ENCODE results near the gene GOLGA1. TPM values are rescaled to one million over a fixed set of nuclear protein-coding genes. Genes with fewer than 3 reads are reported as not detected.

GOLGA1 gene
- total and polyA plus RNA-seq, 3 donors from 2014 or later, result 36.1 to 54.2 (median 36.7) TPM

DNA sequence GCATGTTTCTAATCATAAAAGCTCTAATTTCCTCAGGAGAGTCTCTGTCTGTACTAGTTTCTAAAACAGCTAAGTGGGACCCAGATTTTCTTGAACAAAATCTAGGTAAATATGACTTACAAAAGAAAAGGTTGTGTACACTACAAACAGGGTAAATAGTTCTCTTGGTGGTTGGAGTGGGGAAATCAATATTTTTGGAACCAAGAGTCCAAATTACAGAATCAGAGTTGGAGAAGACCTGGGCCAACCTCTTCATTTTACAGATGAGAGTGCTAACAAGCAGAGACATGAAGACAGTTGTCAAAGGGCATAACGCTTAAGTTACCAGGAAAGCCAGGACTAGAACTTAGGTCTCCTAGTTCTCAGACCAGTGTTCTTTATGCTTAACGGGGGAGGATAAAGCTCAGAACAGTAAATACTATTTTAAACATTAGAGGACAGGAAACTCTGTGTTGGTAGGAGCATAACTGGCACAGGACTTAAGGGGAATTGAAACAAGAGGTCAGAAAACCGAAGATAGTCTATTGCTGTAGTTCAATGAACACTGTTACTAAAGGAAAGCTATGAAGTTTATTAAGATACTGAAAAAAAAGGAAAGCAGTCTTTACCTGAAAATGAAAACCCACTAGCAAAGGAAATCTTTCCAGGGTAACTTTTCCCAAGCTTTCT lies 9.3 kb upstream of the GOLGA1 start:
- Histone ChIP-seq H3K27me3 (no peaks in the 10 kb centered on the region), H3K4me1 (no peaks in the 10 kb centered on the region), H3K36me3 (ENCODE audit: low read depth, missing control alignments) (no peaks in the 10 kb centered on the region), H3K9me3 (no peaks in the 10 kb centered on the region), H3K27ac (no peak overlapping the region), H3K4me3 (no peak overlapping the region)
- WGBS, 2 donors, result 85 to 91% methylated on average over 3 of the region's 3 CpGs
- no peak for DNase-seq
- TF ChIP-seq POLR2A (IDR thresholded peaks at IDR 0.05), result no peak
- TF ChIP-seq, protein P1, sequence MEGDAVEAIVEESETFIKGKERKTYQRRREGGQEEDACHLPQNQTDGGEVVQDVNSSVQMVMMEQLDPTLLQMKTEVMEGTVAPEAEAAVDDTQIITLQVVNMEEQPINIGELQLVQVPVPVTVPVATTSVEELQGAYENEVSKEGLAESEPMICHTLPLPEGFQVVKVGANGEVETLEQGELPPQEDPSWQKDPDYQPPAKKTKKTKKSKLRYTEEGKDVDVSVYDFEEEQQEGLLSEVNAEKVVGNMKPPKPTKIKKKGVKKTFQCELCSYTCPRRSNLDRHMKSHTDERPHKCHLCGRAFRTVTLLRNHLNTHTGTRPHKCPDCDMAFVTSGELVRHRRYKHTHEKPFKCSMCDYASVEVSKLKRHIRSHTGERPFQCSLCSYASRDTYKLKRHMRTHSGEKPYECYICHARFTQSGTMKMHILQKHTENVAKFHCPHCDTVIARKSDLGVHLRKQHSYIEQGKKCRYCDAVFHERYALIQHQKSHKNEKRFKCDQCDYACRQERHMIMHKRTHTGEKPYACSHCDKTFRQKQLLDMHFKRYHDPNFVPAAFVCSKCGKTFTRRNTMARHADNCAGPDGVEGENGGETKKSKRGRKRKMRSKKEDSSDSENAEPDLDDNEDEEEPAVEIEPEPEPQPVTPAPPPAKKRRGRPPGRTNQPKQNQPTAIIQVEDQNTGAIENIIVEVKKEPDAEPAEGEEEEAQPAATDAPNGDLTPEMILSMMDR (IDR thresholded peaks at IDR 0.05), result no peak
- intact Hi-C loops (cut with DNase I; ENCODE audit: low total_unique reads), result no loop called here

DNA sequence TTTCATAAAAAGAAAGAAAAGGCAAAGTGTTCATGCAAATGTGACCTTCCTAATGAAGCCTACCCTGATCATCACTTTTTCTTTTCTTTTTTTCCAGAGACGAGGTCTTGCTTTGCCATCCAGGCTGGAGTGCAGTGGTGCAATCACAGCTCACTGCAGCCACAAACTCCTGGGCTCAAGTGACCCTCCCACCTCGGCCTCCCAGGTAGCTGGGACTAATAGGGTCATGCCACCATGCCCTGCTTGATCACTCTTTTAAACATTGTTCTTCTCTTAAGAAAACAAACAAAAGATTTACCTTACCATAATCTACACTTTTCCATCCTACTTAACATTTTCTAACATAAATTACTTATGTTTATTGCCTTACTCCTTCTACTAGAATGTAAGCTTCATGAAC lies 8.5 kb upstream of the GOLGA1 start:
- TF ChIP-seq, protein P1 (IDR thresholded peaks at IDR 0.05), result no peak
- no peak for TF ChIP-seq POLR2A (IDR thresholded peaks at IDR 0.05)
- Histone ChIP-seq H3K27ac (no peak overlapping the region), H3K4me1 (no peaks in the 10 kb centered on the region), H3K36me3 (ENCODE audit: low read depth, missing control alignments) (no peaks in the 10 kb centered on the region), H3K9me3 (no peaks in the 10 kb centered on the region), H3K4me3 (no peak overlapping the region), H3K27me3 (no peaks in the 10 kb centered on the region)
- WGBS, 2 donors, result 79 to 81% methylated on average over 2 of the region's 2 CpGs
- intact Hi-C loops (cut with DNase I; ENCODE audit: low total_unique reads), result no loop called here
- no peak for DNase-seq

DNA sequence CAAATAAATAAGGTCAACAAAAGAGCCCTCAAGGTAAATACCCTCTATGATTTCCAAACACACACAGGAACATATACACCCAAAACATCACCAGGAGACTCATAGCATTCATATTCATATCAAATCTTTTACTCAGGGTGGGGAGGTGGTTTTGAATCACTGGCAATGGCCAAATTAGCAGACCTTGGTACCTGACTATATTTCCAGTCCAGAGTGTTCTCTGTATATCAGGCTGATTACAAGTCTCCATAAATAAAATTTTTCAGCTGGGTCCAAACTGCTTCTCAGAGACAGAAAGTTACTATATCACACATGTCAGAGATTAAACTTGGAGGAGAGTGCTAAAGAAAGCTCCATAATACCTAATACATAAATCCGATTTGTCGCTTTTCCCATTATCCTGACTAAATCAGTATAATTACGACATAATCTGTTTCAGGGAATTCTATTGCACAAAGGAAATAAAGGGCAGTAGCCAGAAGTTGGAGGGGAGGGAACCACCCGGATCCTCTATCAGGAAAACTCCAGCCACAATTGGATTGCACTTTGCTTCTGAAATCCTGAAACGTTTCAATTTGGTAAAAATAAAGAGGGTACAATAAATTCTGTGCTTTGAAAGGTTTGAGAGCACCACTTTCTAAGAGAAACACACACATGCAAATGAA lies 7.0 kb upstream of the GOLGA1 start:
- intact Hi-C loops (cut with DNase I; ENCODE audit: low total_unique reads), result no loop called here
- no peak overlapping the region for H3K4me3 ChIP-seq
- 76% methylated on average over 5 of the region's 5 CpGs for WGBS, 2 donors
- no peaks in the 10 kb centered on the region for H3K27me3 ChIP-seq
- no peak for TF ChIP-seq POLR2A (IDR thresholded peaks at IDR 0.05)
- TF ChIP-seq, protein P1 (IDR thresholded peaks at IDR 0.05), result no peak
- no peaks in the 10 kb centered on the region for H3K4me1 ChIP-seq
- no peaks in the 10 kb centered on the region for H3K9me3 ChIP-seq
- H3K27ac ChIP-seq, result no peak overlapping the region
- DNase-seq, result no peak
- no peaks in the 10 kb centered on the region for H3K36me3 ChIP-seq (ENCODE audit: low read depth, missing control alignments)

DNA sequence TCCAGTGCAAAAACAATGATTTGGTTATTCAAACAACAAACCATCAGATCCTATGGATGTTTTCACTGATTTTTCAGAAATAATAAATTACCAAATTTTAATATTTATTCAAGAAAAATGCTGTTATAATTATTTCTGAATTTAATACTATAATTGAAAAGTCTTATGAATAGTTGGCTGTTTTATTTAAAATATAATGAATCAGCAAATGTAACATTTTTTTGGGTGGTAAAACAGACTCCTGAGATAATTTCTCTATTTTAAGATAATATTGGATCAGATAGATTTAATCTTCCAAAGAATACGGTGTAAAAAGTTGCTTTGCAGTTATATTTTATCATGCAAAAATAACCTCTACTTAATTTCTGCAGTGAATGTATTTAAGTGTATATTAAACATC lies 5.3 kb upstream of the GOLGA1 start:
- no peak overlapping the region for H3K4me3 ChIP-seq
- 75 to 82% methylated on average over 1 of the region's 1 CpG for WGBS, 2 donors
- no peaks in the 10 kb centered on the region for H3K27me3 ChIP-seq
- no peak for DNase-seq
- no peaks in the 10 kb centered on the region for H3K9me3 ChIP-seq
- intact Hi-C loops (cut with DNase I; ENCODE audit: low total_unique reads), result no loop called here
- no peak for TF ChIP-seq POLR2A (IDR thresholded peaks at IDR 0.05)
- TF ChIP-seq, protein P1 (IDR thresholded peaks at IDR 0.05), result no peak
- H3K4me1 ChIP-seq, result peaks cover 6% of the 10 kb centered on the region
- H3K27ac ChIP-seq, result no peak overlapping the region
- H3K36me3 ChIP-seq (ENCODE audit: low read depth, missing control alignments), result no peaks in the 10 kb centered on the region
